Ishikawa (cell line): Measurements from ENCODE around the gene ZNF219.

Source experiments
- CEBPB ChIP-seq: IDR thresholded peaks from 2 replicates; pipeline ENCODE4 v1.6.1; 2012
- CREB1 ChIP-seq: IDR thresholded peaks from 2 replicates; pipeline ENCODE4 v1.6.1; 2012; ENCODE audit warnings: low read depth
- EGR1 ChIP-seq: IDR thresholded peaks from 2 replicates; pipeline ENCODE4 v1.6.1; 2012
- EP300 ChIP-seq: IDR thresholded peaks from 2 replicates; pipeline ENCODE4 v1.6.1; 2012; ENCODE audit warnings: borderline replicate concordance
- FOXM1 ChIP-seq: IDR thresholded peaks from 2 replicates; pipeline ENCODE4 v1.6.1; 2012; ENCODE audit warnings: low read depth, borderline replicate concordance
- MAX ChIP-seq: IDR thresholded peaks from 2 replicates; pipeline ENCODE4 v1.6.1; 2012
- NFIC ChIP-seq: IDR thresholded peaks from 2 replicates; pipeline ENCODE4 v1.6.1; 2012
- RAD21 ChIP-seq: IDR thresholded peaks from 2 replicates; pipeline ENCODE4 v1.6.1; 2012; ENCODE audit warnings: low read depth
- REST ChIP-seq: IDR thresholded peaks from 2 replicates; pipeline ENCODE4 v1.6.1; 2012; ENCODE audit warnings: low read depth, mild to moderate bottlenecking
- TAF1 ChIP-seq: IDR thresholded peaks from 2 replicates; pipeline ENCODE4 v1.6.1; 2012; ENCODE audit warnings: low read depth, mild to moderate bottlenecking
- TCF12 ChIP-seq: IDR thresholded peaks from 2 replicates; pipeline ENCODE4 v1.6.1; 2012; ENCODE audit warnings: low read depth
- USF1 ChIP-seq: IDR thresholded peaks from 2 replicates; pipeline ENCODE4 v1.6.1; 2012
- YY1 ChIP-seq: IDR thresholded peaks from 2 replicates; pipeline ENCODE4 v1.6.1; 2012; ENCODE audit warnings: low read depth
- ZBTB7A ChIP-seq: IDR thresholded peaks from 2 replicates; pipeline ENCODE4 v1.6.1; 2012; ENCODE audit warnings: low read depth

- TF ChIP-seq CREB1 (no peak), MAX (peak; percentile 86), YY1 (peak; percentile 42; the same call in 1 of the 2 replicates), REST (no peak), EP300 (peak; percentile 74; the same call in 1 of the 2 replicates), TAF1 (peak; percentile 79), CEBPB (no peak; the same call in 1 of the 2 replicates), USF1 (0 out of 2 replicates have a peak, but pooled peaks have one; percentile 16), FOXM1 (peak; percentile 33; the same call in 1 of the 2 replicates), RAD21 (peak; percentile 31; the same call in 1 of the 2 replicates), TCF12 (no peak), NFIC (no peak), EGR1 (no peak), ZBTB7A (peak; percentile 63; the same call in 1 of the 2 replicates)
Observed at GRCh38 chr14:21103710-21104447, 5.4 kb upstream of the ZNF219 start.
